GM12878 (cell line): ENCODE measurements around the gene MIPOL1. TPM values are rescaled to one million over a fixed set of nuclear protein-coding genes. Genes with fewer than 3 reads are reported as not detected.

Experiments
- ATAC-seq: fragments of 200-7000 bp; cut with Tn5 transposase; 3 replicates; pipeline ENCODE4 v1.9.1; 2020; ENCODE audit warnings: mild to moderate bottlenecking, moderate library complexity
- BruUV-seq: library from RNA; stranded (reverse); fragments of 400-500 nt; replicated peaks from 2 replicates; lab custom pipeline; 2021; lab: Mats Ljungman, UMichigan
- CTCF ChIA-PET: fragments of 300-600 bp; sonication (Branson Sonifier 250); formaldehyde crosslinking; extraction: SDS; loops from one replicate; lab custom pipeline; 2021; ENCODE audit warnings: inconsistent platforms; lab: Yijun Ruan, JAX
- POLR2A ChIA-PET: fragments of 350-600 bp; formaldehyde crosslinking; extraction: SDS; loops from one replicate; lab custom pipeline; 2021; ENCODE audit warnings: inconsistent platforms; lab: Charles Lee
- RAD21 ChIA-PET: fragments of 300-600 bp; sonication (Branson Sonifier 250); formaldehyde crosslinking; loops from one replicate; lab custom pipeline; 2023; ENCODE audit warnings: antibody characterized with exemption; ENCODE audit not compliant: unreplicated experiment; lab: Charles Lee
- SMC1A ChIA-PET: fragments of 300-600 bp; sonication (Branson Sonifier 250); formaldehyde crosslinking; loops from one replicate; lab custom pipeline; 2023; ENCODE audit not compliant: unreplicated experiment, uncharacterized antibody; lab: Charles Lee
- DNase-seq: peaks from one replicate; pipeline ENCODE4 v3.0.0-alpha.2; 2011; ENCODE audit warnings: low read depth, low spot score
- FAIRE-seq: peaks from 3 replicates; lab custom pipeline; 2011; peaks lifted over from hg19 to GRCh38; lab: Jason Lieb, UNC
- H2AFZ ChIP-seq: 2 replicates; pipeline ENCODE4 v1.6.0; 2011; ENCODE audit warnings: low read depth, low read length, control low read depth; ENCODE audit not compliant: control insufficient read depth
- H3K27ac ChIP-seq: 2 replicates; pipeline ENCODE4 v1.5.1; 2011; ENCODE audit warnings: control low read depth; ENCODE audit not compliant: control insufficient read depth, insufficient read depth
- H3K27me3 ChIP-seq, 2 experiments: replicated peaks in 1 of 2; 2 replicates each; pipeline versions ENCODE4 v1.6.0 to v1.6.1; 2011; ENCODE audit warnings: low read length in 1 of 2; ENCODE audit not compliant: control insufficient read depth in 2 of 2, insufficient read depth in 2 of 2
- H3K36me3 ChIP-seq, 2 experiments: 2 replicates each; pipeline ENCODE4 v1.5.1; 2011; ENCODE audit warnings: low read length in 1 of 2; ENCODE audit not compliant: control insufficient read depth in 2 of 2, insufficient read depth in 2 of 2
- H3K4me1 ChIP-seq: 2 replicates; pipeline ENCODE4 v1.6.1; 2011; ENCODE audit warnings: mild to moderate bottlenecking, low read length, moderate library complexity, mixed read lengths; ENCODE audit not compliant: control insufficient read depth, insufficient read depth
- H3K4me2 ChIP-seq: 2 replicates; pipeline ENCODE4 v1.6.0; 2011; ENCODE audit warnings: control low read depth; ENCODE audit not compliant: control insufficient read depth, insufficient read depth
- H3K4me3 ChIP-seq: fragments of 200-600 bp; sonication (generic); 2 replicates; pipeline ENCODE4 v1.5.1; 2016
- H3K79me2 ChIP-seq: 2 replicates; pipeline ENCODE4 v1.6.0; 2011; ENCODE audit warnings: low read length; ENCODE audit not compliant: control insufficient read depth, insufficient read depth
- H3K9ac ChIP-seq: 2 replicates; pipeline ENCODE4 v1.8.0; 2011; ENCODE audit warnings: low read length, control low read depth, mixed read lengths; ENCODE audit not compliant: control insufficient read depth, insufficient read depth
- H3K9me3 ChIP-seq: replicated peaks from 3 replicates; pipeline ENCODE4 v1.5.1; 2011; ENCODE audit warnings: mild to moderate bottlenecking, low read length; ENCODE audit not compliant: control insufficient read depth, insufficient read depth
- H4K20me1 ChIP-seq: 2 replicates; pipeline ENCODE4 v1.6.0; 2011; ENCODE audit not compliant: control insufficient read depth, insufficient read depth
- BACH1 ChIP-seq: fragments of 450-650 bp; IDR thresholded peaks from 2 replicates; pipeline ENCODE4 v1.6.1; 2017; ENCODE audit warnings: mild to moderate bottlenecking, borderline replicate concordance
- EED ChIP-seq: sonication (generic); IDR thresholded peaks from 2 replicates; pipeline ENCODE4 v1.6.1; 2016; ENCODE audit warnings: antibody characterized with exemption, low read depth
- GATAD2B ChIP-seq: fragments of 450-650 bp; conservative IDR thresholded peaks from 2 replicates; pipeline ENCODE4 v1.6.1; 2017; ENCODE audit warnings: low read depth, mild to moderate bottlenecking, moderate library complexity
- KLF5 ChIP-seq: fragments of 450-650 bp; IDR thresholded peaks from 2 replicates; pipeline ENCODE4 v1.6.1; 2014; ENCODE audit warnings: mild to moderate bottlenecking; ENCODE audit not compliant: partially characterized antibody
- MEF2A ChIP-seq: IDR thresholded peaks from 2 replicates; pipeline ENCODE4 v1.6.1; 2011; ENCODE audit warnings: low read depth, mild to moderate bottlenecking, low read length, moderate library complexity; ENCODE audit not compliant: insufficient read depth
- NR2C1 ChIP-seq: fragments of 450-650 bp; IDR thresholded peaks from 2 replicates; pipeline ENCODE4 v1.6.1; 2017; ENCODE audit warnings: antibody characterized with exemption, mild to moderate bottlenecking, moderate library complexity
- PKNOX1 ChIP-seq: fragments of 450-650 bp; IDR thresholded peaks from 2 replicates; pipeline ENCODE4 v1.6.1; 2016; ENCODE audit warnings: mild to moderate bottlenecking
- STAT3 ChIP-seq: IDR thresholded peaks from 2 replicates; pipeline ENCODE4 v1.6.1; 2011; ENCODE audit warnings: low read depth, low read length, improper control_type of control experiment
- TARDBP ChIP-seq: IDR thresholded peaks from 2 replicates; pipeline ENCODE4 v1.6.1; 2016; ENCODE audit warnings: borderline replicate concordance
- ZBTB11 ChIP-seq: fragments of 450-650 bp; formaldehyde crosslinking; IDR thresholded peaks from 2 replicates; pipeline ENCODE4 v1.5.0; 2022; ENCODE audit warnings: mild to moderate bottlenecking, missing genetic modification characterization
- ZNF217 ChIP-seq: fragments of 450-650 bp; IDR thresholded peaks from 2 replicates; pipeline ENCODE4 v1.6.1; 2017; ENCODE audit warnings: antibody characterized with exemption, mild to moderate bottlenecking
- ZNF592 ChIP-seq: fragments of 450-650 bp; IDR thresholded peaks from 2 replicates; pipeline ENCODE4 v1.6.1; 2017; ENCODE audit warnings: mild to moderate bottlenecking, moderate library complexity
- in situ Hi-C: fragments of 300-500 bp; cut with MboI; formaldehyde crosslinking; loops from 9 replicates; pipeline ENCODE4 v1.14.3; 2018; ENCODE audit warnings: mixed read lengths
- intact Hi-C: fragments of 100-400 bp; cut with micrococcal nuclease; formaldehyde crosslinking; loops from one replicate; pipeline ENCODE4 v1.14.2; 2022; ENCODE audit not compliant: unreplicated experiment
- polyA plus RNA-seq, 11 experiments: library from polyadenylated mRNA; depleted of rRNA in 4 of 11; unstranded in 6 of 11; stranded (reverse) in 5 of 11; fragments of >200 nt; fragmentation: Nextera tagmentation in 4 of 11; fragmentation: Illumina TruSeq in 1 of 11; extraction: Ambion mirVana in 4 of 11; extraction: Trizol in 1 of 11; gene quantifications; 1 replicate in 1 of 11; 2 replicates in 10 of 11; pipeline versions ENCODE4 v1.2.1 to v1.2.3, GENCODE V29; 2011 to 2016; ENCODE audit warnings: inconsistent platforms in 2 of 11, missing spikeins in 2 of 11, low read depth in 1 of 11
- total RNA-seq, 4 experiments: library from RNA; depleted of rRNA in 3 of 4; stranded (reverse); fragments of >200 nt in 3 of 4; fragmentation: Illumina TruSeq in 1 of 4; extraction: Trizol in 1 of 4; gene quantifications; 2 replicates each; pipeline versions ENCODE4 v1.2.1 to v1.2.3, GENCODE V29; 2013 to 2021

MIPOL1 gene
- total and polyA plus RNA-seq, 10 of the 15 experiments (the other 5 are each of a cell fraction or from before 2014, with no cell fraction given), result 0.06 TPM; not detected in 9

- TF ChIP-seq MEF2A (no peak), STAT3 (no peak)
These were observed 122.4 kb downstream of the MIPOL1 start (continued) for GRCh38 chr14:37320106-37320505.

GRCh38 chr14:37325332-37325731, 127.6 kb downstream of the MIPOL1 start:
- DNase-seq (no peak), FAIRE-seq (no peak), ATAC-seq (no peak)
- no peak overlapping the region for H3K27ac ChIP-seq
- H2AFZ ChIP-seq, result no peak overlapping the region
- no peak overlapping the region for H3K9ac ChIP-seq
- no peaks in the 10 kb centered on the region for H3K27me3 ChIP-seq
- RAD21 ChIA-PET, result no interaction called here
- no peak for TF ChIP-seq EED
- no peak for TF ChIP-seq NR2C1
- no peak for TF ChIP-seq PKNOX1
- TF ChIP-seq ZBTB11 (CRISPR knock-in tag), result no peak
- TF ChIP-seq GATAD2B, result no peak
- no peak for TF ChIP-seq TARDBP
- no peak for TF ChIP-seq ZNF217
- TF ChIP-seq KLF5, result no peak
- TF ChIP-seq BACH1, result no peak
- TF ChIP-seq ZNF592, result no peak
- H3K36me3 ChIP-seq, result no peaks in the 10 kb centered on the region
- H4K20me1 ChIP-seq, result no peaks in the 10 kb centered on the region
- H3K79me2 ChIP-seq, result no peaks in the 10 kb centered on the region
- no peaks in the 10 kb centered on the region for H3K4me1 ChIP-seq
- intact Hi-C loops, result no loop called here
- no TSS peak for BruUV-seq
- POLR2A ChIA-PET, result no interaction called here
- H3K4me3 ChIP-seq, result no peak overlapping the region
- CTCF ChIA-PET, result no interaction called here
- no peak overlapping the region for H3K4me2 ChIP-seq
- SMC1A ChIA-PET, result no interaction called here
- no peaks in the 10 kb centered on the region for H3K9me3 ChIP-seq
- in situ Hi-C loops, result no loop called here
